C4-2B (cell line): ENCODE measurements around the gene FZR1.

ENCODE experiments used
- H3K27ac ChIP-seq: fragments of 450-650 bp; 2 replicates; pipeline ENCODE4 v1.5.1; 2017
- ZFX ChIP-seq: fragments of 450-650 bp; IDR thresholded peaks from 2 replicates; pipeline ENCODE4 v1.6.1; 2017
- TF ChIP-seq, protein P1 (sequence below): fragments of 450-650 bp; conservative IDR thresholded peaks from 2 replicates; pipeline ENCODE4 v1.5.1; 2017; ENCODE audit warnings: mild to moderate bottlenecking

FZR1 gene

GRCh38 chr19:3467437-3468198 lies 38.5 kb upstream of the FZR1 start:
- no peak overlapping the region for H3K27ac ChIP-seq
- TF ChIP-seq, protein P1, sequence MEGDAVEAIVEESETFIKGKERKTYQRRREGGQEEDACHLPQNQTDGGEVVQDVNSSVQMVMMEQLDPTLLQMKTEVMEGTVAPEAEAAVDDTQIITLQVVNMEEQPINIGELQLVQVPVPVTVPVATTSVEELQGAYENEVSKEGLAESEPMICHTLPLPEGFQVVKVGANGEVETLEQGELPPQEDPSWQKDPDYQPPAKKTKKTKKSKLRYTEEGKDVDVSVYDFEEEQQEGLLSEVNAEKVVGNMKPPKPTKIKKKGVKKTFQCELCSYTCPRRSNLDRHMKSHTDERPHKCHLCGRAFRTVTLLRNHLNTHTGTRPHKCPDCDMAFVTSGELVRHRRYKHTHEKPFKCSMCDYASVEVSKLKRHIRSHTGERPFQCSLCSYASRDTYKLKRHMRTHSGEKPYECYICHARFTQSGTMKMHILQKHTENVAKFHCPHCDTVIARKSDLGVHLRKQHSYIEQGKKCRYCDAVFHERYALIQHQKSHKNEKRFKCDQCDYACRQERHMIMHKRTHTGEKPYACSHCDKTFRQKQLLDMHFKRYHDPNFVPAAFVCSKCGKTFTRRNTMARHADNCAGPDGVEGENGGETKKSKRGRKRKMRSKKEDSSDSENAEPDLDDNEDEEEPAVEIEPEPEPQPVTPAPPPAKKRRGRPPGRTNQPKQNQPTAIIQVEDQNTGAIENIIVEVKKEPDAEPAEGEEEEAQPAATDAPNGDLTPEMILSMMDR: no peak

DNA sequence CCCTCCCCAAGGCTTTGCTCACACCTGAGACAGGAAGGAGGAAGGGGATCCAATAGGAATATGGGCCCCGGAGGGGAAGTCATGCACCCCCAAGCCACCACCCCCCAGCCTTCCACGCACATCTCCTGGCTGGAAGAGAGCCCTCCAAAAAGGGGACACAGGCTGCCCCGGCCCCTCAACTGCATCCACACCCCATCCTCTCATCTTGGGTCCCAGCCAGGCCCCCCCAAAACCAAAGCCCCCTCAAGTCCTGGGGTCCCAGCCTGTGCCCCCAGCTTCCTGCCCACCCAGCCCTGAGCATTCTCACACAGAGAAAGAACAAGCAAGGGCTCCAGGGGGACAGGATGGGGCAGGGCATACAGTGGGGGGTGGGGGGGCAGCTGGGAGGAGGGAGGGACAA lies 37.9 kb upstream of the FZR1 start:
- TF ChIP-seq, protein P1: no peak
- TF ChIP-seq ZFX: no peak
- no peak overlapping the region for H3K27ac ChIP-seq

- H3K27ac ChIP-seq: no peak overlapping the region
- TF ChIP-seq, protein P1: no peak
- no peak for TF ChIP-seq ZFX
These were observed 36.2 kb upstream of the FZR1 start for GRCh38 chr19:3469638-3470499.

DNA sequence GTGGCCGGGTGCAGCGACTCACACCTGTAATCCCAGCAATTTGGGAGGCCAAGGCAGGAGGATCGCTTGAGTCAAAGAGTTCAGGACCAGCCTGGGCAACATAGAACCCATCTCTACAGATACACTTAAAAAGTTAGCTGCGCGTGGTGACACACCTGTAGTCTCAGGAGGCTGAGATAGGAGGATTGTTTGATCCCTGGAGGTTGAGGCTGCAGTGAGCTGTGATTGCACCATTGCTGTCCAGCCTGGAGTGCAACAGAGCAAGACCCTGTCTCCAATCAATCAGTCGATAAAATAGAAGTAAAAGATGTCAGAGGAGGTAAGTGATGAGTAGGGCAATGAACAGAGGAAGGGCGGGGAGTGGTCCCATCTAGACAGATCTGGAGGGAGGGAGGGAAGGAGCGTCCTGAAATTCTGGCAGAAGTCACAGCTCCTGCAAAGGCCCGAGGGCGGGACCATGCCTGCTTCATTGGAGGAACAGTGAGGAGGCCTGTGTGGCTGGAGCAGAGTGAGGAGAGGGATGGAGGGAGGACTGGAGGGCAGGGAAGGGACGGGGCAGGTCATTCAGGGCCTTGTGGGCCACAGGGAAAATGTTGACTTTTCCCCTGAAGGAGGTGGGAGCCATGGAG lies 35.5 kb upstream of the FZR1 start:
- no peak for TF ChIP-seq ZFX
- H3K27ac ChIP-seq: no peak overlapping the region

GRCh38 chr19:3471954-3472655 lies 34.0 kb upstream of the FZR1 start:
- TF ChIP-seq ZFX: no peak
- TF ChIP-seq, protein P1: peak; percentile 90
- no peak overlapping the region for H3K27ac ChIP-seq

GRCh38 chr19:3474010-3474409 lies 32.1 kb upstream of the FZR1 start:
- TF ChIP-seq, protein P1: no peak
- no peak for TF ChIP-seq ZFX
- no peak overlapping the region for H3K27ac ChIP-seq

GRCh38 chr19:3474614-3475013 lies 31.5 kb upstream of the FZR1 start:
- TF ChIP-seq ZFX: no peak
- TF ChIP-seq, protein P1: no peak
- H3K27ac ChIP-seq: no peak overlapping the region
